ENCODE measurements around the gene TMEM62.

DNA sequence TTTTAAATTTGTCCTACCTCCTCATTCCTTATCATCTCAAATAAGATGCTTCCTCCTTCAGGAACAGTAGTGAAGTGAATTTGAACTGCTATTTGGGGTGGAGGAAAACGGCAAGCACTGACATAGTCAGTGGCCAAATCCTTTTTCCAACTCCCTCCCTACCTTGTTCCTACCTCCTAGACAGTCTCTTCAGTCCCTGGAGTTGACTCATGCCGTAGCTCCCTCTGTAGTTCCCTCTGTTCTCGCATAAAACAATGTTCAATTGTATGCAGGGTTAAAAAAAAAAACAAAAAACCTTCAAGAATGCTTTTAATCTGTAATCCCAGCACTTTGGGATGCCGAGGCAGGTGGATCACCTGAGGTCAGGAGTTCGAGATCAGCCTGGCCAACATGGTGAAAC, 29.0 kb upstream of the TMEM62 start:
- TF ChIP-seq CTCF (conservative IDR thresholded peaks at IDR 0.05; ENCODE audit: low read length) (no peak), EZH2phosphoT487 (IDR thresholded peaks at IDR 0.05; ENCODE audit: borderline replicate concordance) (no peak)
